Kidney epithelial cell (primary cell): ENCODE data around the gene CDX2. TPM values are rescaled to one million over a fixed set of nuclear protein-coding genes. Genes with fewer than 3 reads are reported as not detected.

Source experiments
- DNase-seq: peaks from one replicate; pipeline ENCODE4 v3.0.0-alpha.2; 2010; ENCODE audit warnings: low read depth
- H3K27me3 ChIP-seq: 2 replicates; pipeline ENCODE4 v1.6.0; 2011; ENCODE audit warnings: low read length; ENCODE audit not compliant: control insufficient read depth, insufficient read depth
- H3K36me3 ChIP-seq: 2 replicates; pipeline ENCODE4 v1.5.1; 2011; ENCODE audit warnings: low read length; ENCODE audit not compliant: control insufficient read depth, insufficient read depth
- H3K4me3 ChIP-seq: 2 replicates; pipeline ENCODE4 v1.5.1; 2011; ENCODE audit warnings: low read depth, mild to moderate bottlenecking, control low read depth, low read length
- total RNA-seq: library from RNA; depleted of rRNA; stranded (reverse); fragments of >200 nt; gene quantifications from 2 replicates; pipeline ENCODE4 v1.2.3, GENCODE V29; 2015
- TF ChIP-seq, protein P1 (sequence below): IDR thresholded peaks from 2 replicates; pipeline ENCODE4 v1.5.1; 2011; ENCODE audit warnings: mild to moderate bottlenecking, moderate library complexity, low read length, control low read depth, inconsistent platforms; ENCODE audit not compliant: insufficient read depth, poor library complexity, severe bottlenecking

CDX2 gene
- total RNA-seq, 1 donor from 2014 or later: not detected

DNA sequence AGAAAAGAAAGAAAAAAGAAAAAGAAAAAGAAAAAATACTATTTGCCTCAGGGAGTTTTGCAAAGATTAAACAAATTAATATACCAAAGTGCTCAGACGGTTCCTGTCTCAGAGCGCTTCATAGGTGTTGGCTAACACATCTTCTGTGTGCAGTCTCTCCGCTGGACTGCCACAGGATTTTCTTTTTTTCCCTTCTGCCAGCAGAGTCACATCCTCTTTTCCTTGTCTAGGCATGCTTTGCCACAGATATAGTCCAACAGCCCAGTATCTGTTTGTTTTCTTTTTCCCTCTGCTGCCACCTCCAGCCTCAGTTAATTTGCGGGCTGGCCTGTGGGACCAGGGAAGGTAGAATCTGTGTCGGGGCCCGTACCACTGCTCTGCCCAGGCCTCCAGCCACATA, 22.8 kb upstream of the CDX2 start:
- TF ChIP-seq, protein P1, sequence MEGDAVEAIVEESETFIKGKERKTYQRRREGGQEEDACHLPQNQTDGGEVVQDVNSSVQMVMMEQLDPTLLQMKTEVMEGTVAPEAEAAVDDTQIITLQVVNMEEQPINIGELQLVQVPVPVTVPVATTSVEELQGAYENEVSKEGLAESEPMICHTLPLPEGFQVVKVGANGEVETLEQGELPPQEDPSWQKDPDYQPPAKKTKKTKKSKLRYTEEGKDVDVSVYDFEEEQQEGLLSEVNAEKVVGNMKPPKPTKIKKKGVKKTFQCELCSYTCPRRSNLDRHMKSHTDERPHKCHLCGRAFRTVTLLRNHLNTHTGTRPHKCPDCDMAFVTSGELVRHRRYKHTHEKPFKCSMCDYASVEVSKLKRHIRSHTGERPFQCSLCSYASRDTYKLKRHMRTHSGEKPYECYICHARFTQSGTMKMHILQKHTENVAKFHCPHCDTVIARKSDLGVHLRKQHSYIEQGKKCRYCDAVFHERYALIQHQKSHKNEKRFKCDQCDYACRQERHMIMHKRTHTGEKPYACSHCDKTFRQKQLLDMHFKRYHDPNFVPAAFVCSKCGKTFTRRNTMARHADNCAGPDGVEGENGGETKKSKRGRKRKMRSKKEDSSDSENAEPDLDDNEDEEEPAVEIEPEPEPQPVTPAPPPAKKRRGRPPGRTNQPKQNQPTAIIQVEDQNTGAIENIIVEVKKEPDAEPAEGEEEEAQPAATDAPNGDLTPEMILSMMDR: no peak
- H3K27me3 ChIP-seq: peaks cover 7% of the 10 kb centered on the region
- no peak for DNase-seq
- H3K4me3 ChIP-seq: no peak overlapping the region
- no peaks in the 10 kb centered on the region for H3K36me3 ChIP-seq

DNA sequence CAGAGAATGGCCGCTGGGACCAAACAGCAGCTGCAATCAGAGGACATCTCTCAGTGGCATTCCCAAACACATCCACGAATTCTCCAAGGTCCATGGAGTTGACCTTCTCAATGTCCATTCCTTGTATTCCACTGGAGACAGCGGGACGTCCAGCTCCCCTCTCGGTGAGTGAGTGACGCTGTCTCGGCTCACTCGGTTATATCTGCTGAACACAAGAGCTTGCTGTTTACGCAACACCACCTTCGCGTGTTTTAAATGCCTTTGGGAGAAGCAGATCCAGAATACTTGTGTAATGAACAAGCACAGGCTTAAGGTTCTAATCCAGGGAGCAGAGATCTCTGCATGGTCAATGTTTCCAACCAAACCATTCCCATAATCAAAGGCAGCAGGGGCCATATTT, 19.4 kb upstream of the CDX2 start, which contains the start of gene URAD:
Gene URAD, minus strand, starts transcription at position 174 of the 400 bp plus-strand sequence. Its CDS starts 56 bp downstream, at position 118.
- Histone ChIP-seq H3K36me3 (no peaks in the 10 kb centered on the region), H3K4me3 (no peak within 1 kb of the TSS), H3K27me3 (peaks cover 17% of the 10 kb centered on the region)
- TF ChIP-seq, protein P1: no peak
- no peak for DNase-seq

DNA sequence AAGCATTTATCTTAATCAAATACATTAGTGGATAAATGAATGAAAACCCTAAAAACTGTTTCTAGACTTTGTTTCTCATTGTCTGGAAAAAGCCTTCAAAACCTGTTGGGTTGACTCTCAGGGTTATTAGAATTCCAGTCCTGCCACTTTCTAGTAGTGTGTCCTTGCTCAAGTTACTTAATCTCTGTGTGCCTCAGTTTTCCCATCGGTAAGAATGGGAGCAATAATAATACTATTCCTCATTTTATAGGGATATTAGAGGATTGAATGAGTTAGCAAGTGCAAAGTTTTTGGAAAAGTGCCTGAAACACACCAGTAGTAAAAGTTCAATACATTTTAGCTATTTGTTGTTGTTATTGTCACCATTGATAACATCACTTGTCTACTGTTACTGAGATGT, 16.5 kb upstream of the CDX2 start:
- H3K27me3 ChIP-seq: peaks cover 35% of the 10 kb centered on the region
- H3K4me3 ChIP-seq: no peak overlapping the region
- H3K36me3 ChIP-seq: no peaks in the 10 kb centered on the region
- no peak for DNase-seq
- TF ChIP-seq, protein P1: no peak

DNA sequence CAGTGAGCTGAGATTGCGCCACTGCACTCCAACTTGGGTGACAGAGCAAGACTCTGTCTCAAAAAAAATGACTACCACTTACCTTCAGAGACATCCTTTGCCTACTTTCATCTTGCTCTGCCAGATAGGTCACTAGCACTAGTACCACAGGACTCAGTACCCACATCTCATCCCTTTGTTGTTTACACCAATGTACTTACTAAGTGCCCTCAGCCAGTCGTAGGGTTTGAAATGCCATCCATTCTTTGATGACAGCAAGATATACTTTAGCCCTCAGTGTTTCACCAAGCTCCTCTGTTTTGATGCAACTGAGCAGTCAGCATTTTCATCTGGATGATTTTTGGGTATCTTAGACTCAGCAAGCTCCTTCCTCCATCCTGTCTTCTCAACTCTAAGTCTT, 13.2 kb upstream of the CDX2 start:
- Histone ChIP-seq H3K27me3 (peaks cover 67% of the 10 kb centered on the region), H3K4me3 (no peak overlapping the region)

DNA sequence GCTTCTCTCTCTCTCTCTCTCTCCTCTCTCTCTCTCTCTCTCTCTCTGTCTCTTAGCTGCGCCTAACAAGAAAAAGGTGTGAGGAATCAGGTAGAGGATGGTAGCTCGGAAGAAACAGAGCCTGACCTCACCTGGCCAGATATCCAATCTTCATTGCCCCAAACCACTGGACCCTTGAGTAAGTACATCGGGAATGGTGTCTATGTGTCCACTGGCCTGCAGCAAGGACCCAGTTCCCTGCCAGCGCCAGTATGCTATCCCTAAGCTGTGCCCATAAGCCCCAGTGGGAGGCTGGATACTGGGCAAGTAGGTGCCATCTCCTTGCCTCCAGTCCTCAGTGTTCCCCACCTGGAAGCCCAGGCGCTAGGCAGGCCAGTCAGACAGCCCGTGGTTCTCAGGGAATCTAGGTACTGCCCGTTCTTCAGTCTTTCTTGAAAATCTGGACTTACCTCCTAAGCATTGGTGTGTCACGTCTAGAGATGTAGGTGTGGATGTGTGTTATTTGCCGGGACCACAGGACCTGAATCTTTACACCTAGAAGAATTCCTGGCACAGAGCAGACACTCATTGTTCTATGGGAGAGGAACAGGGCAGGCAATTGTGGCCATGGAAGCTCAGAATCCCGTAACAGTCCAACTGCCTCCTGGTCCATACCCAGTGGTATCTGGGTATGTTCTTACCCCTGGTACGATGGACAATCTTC, 12.0 kb upstream of the CDX2 start:
- no peak for DNase-seq
- H3K36me3 ChIP-seq: no peaks in the 10 kb centered on the region
- TF ChIP-seq, protein P1: no peak
- peaks cover 71% of the 10 kb centered on the region for H3K27me3 ChIP-seq
- H3K4me3 ChIP-seq: no peak overlapping the region

More for the DNA sequence above, 13.2 kb upstream of the CDX2 start:
- no peak for DNase-seq
- TF ChIP-seq, protein P1: no peak
- no peaks in the 10 kb centered on the region for H3K36me3 ChIP-seq
